Measurements from ENCODE around the gene CDCP1.

DNA sequence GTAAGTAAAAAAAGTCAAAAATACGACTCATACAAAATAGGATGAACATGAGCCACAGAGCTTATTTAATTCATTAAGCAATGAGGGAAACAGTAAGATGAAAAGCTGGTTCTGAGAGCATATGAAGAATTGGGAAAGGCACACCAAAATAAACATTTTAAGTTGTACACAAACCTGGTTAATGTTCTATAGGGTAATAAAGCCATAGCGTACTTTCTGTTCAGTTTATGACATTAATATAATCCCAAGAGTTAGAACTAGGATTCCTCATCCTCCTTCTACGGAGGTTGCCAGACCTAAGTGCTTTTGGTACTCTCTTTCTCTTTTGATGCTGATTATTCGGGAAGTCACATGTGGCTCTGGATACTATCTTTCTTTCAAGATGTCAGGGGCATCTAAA is 78.7 kb downstream of the CDCP1 start:
- TF ChIP-seq, protein P1, sequence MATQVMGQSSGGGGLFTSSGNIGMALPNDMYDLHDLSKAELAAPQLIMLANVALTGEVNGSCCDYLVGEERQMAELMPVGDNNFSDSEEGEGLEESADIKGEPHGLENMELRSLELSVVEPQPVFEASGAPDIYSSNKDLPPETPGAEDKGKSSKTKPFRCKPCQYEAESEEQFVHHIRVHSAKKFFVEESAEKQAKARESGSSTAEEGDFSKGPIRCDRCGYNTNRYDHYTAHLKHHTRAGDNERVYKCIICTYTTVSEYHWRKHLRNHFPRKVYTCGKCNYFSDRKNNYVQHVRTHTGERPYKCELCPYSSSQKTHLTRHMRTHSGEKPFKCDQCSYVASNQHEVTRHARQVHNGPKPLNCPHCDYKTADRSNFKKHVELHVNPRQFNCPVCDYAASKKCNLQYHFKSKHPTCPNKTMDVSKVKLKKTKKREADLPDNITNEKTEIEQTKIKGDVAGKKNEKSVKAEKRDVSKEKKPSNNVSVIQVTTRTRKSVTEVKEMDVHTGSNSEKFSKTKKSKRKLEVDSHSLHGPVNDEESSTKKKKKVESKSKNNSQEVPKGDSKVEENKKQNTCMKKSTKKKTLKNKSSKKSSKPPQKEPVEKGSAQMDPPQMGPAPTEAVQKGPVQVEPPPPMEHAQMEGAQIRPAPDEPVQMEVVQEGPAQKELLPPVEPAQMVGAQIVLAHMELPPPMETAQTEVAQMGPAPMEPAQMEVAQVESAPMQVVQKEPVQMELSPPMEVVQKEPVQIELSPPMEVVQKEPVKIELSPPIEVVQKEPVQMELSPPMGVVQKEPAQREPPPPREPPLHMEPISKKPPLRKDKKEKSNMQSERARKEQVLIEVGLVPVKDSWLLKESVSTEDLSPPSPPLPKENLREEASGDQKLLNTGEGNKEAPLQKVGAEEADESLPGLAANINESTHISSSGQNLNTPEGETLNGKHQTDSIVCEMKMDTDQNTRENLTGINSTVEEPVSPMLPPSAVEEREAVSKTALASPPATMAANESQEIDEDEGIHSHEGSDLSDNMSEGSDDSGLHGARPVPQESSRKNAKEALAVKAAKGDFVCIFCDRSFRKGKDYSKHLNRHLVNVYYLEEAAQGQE (IDR thresholded peaks at IDR 0.05; ENCODE audit: insufficient replicate concordance, low read depth), result no peak
- TF ChIP-seq, protein P2, sequence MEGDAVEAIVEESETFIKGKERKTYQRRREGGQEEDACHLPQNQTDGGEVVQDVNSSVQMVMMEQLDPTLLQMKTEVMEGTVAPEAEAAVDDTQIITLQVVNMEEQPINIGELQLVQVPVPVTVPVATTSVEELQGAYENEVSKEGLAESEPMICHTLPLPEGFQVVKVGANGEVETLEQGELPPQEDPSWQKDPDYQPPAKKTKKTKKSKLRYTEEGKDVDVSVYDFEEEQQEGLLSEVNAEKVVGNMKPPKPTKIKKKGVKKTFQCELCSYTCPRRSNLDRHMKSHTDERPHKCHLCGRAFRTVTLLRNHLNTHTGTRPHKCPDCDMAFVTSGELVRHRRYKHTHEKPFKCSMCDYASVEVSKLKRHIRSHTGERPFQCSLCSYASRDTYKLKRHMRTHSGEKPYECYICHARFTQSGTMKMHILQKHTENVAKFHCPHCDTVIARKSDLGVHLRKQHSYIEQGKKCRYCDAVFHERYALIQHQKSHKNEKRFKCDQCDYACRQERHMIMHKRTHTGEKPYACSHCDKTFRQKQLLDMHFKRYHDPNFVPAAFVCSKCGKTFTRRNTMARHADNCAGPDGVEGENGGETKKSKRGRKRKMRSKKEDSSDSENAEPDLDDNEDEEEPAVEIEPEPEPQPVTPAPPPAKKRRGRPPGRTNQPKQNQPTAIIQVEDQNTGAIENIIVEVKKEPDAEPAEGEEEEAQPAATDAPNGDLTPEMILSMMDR (IDR thresholded peaks at IDR 0.05; ENCODE audit: insufficient read depth, low read length), result no peak
